Common myeloid progenitor, CD34-positive (primary cell): ENCODE results near the gene EPB41L4B.
A peak's percentile ranks its signal among the peaks of the same experiment; 100 is the strongest.

Source experiments
- CTCF ChIA-PET: fragments of 350-600 bp; sonication (Branson Sonifier 250); formaldehyde crosslinking; loops from one replicate; lab custom pipeline; 2021; ENCODE audit warnings: antibody characterized with exemption; lab: Charles Lee
- POLR2A ChIA-PET: fragments of 350-600 bp; sonication (Branson Sonifier 250); formaldehyde crosslinking; loops from one replicate; lab custom pipeline; 2021; ENCODE audit warnings: antibody characterized with exemption; lab: Charles Lee
- DNase-seq, 3 donors: peaks; one replicate each; pipeline versions ENCODE4 v3.0.0 to v3.0.0-alpha.2; 2013
- H3K27ac ChIP-seq, 2 experiments: 1 replicate in 1 of 2; 2 replicates in 1 of 2; pipeline ENCODE4 v1.7.0; 2013; ENCODE audit warnings: inconsistent platforms in 2 of 2, low read length in 2 of 2, mild to moderate bottlenecking in 2 of 2, low read depth in 1 of 2, moderate library complexity in 1 of 2; ENCODE audit not compliant: severe bottlenecking in 2 of 2, insufficient read depth in 1 of 2, poor library complexity in 1 of 2
- H3K27me3 ChIP-seq, 5 experiments: replicated peaks in 2 of 5; 1 replicate in 3 of 5; 2 replicates in 2 of 5; pipeline versions ENCODE4 v1.6.1 to v1.7.0; 2013; ENCODE audit warnings: low read length in 4 of 5, mild to moderate bottlenecking in 2 of 5, moderate library complexity in 2 of 5, inconsistent platforms in 1 of 5; ENCODE audit not compliant: insufficient read depth in 5 of 5, control insufficient read depth in 4 of 5
- H3K36me3 ChIP-seq, 4 experiments: 1 replicate in 2 of 4; 2 replicates in 2 of 4; pipeline versions ENCODE4 v1.6.1 to v1.7.0; 2013; ENCODE audit warnings: low read length in 3 of 4, control low read depth in 1 of 4, mild to moderate bottlenecking in 1 of 4; ENCODE audit not compliant: control insufficient read depth in 4 of 4, insufficient read depth in 4 of 4
- H3K4me1 ChIP-seq, 4 experiments: 1 replicate in 3 of 4; 2 replicates in 1 of 4; pipeline versions ENCODE4 v1.6.1 to v1.7.1; 2013; ENCODE audit warnings: low read length in 3 of 4, mild to moderate bottlenecking in 3 of 4, control low read depth in 1 of 4, inconsistent platforms in 1 of 4, moderate library complexity in 1 of 4; ENCODE audit not compliant: control insufficient read depth in 4 of 4, insufficient read depth in 4 of 4; ENCODE audit errors: control extremely low read depth in 1 of 4
- H3K4me3 ChIP-seq, 7 experiments: 1 replicate in 4 of 7; 2 replicates in 3 of 7; pipeline versions ENCODE4 v1.5.1 to v1.7.0; 2013; ENCODE audit warnings: mild to moderate bottlenecking in 7 of 7, low read length in 6 of 7, moderate library complexity in 6 of 7, inconsistent platforms in 2 of 7, low read depth in 2 of 7, control low read depth in 1 of 7; ENCODE audit not compliant: insufficient read depth in 4 of 7, control insufficient read depth in 1 of 7; ENCODE audit errors: extremely low read depth in 1 of 7
- H3K9me3 ChIP-seq, 5 experiments: 1 replicate in 4 of 5; 2 replicates in 1 of 5; pipeline versions ENCODE4 v1.6.1 to v1.7.1; 2013; ENCODE audit warnings: low read length in 4 of 5, mild to moderate bottlenecking in 2 of 5, inconsistent platforms in 1 of 5, low read depth in 1 of 5, moderate library complexity in 1 of 5; ENCODE audit not compliant: control insufficient read depth in 4 of 5, insufficient read depth in 2 of 5; ENCODE audit errors: control extremely low read depth in 1 of 5
- WGBS: methylation state at CpG from one replicate; pipeline ENCODE4 v1.1.5; 2013; ENCODE audit not compliant: insufficient coverage; 5-methylcytosine and 5-hydroxymethylcytosine counted together

The EPB41L4B gene

DNA sequence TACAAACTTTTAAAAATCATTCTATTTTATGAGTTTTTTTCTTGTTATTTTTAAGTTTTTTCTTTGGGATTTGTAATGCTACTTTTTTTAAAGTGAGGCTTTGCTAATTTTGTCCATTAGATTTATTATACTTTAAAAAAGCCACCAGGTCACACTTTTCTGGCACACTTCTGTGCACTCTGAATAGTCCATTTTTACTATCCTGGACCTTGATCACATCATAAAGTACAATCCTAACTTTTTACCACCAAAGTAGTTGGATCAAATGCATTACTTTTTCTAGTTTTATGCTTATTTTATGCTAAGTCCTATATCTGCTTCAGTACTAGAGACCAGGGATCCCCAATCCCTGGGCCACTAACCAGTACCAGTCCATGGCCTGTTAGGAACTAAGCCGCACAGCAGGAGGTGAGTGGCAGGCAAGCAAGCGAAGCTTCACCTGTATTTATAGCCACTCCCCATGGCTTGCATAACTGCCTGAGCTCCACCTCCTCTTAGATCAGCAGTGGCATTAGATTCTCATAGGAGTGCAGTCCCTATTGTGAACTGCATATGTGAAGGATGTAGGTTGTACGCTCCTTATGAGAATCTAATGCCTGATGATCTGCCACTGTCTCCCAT, 169.8 kb downstream of the EPB41L4B start:
- CTCF ChIA-PET, result no interaction called here
- no peak for DNase-seq
- Histone ChIP-seq H3K27ac (no peak overlapping the region), H3K27me3 (peaks cover 0 to 2% (median 0%) of the 10 kb centered on the region in 5 experiments), H3K4me3 (no peak overlapping the region), H3K36me3 (no peaks in the 10 kb centered on the region), H3K4me1 (no peaks in the 10 kb centered on the region), H3K9me3 (peaks cover 0 to 17% (median 10%) of the 10 kb centered on the region in 5 experiments)
- POLR2A ChIA-PET, result no interaction called here
- WGBS, result 100% methylated on average over 2 of the region's 3 CpGs

DNA sequence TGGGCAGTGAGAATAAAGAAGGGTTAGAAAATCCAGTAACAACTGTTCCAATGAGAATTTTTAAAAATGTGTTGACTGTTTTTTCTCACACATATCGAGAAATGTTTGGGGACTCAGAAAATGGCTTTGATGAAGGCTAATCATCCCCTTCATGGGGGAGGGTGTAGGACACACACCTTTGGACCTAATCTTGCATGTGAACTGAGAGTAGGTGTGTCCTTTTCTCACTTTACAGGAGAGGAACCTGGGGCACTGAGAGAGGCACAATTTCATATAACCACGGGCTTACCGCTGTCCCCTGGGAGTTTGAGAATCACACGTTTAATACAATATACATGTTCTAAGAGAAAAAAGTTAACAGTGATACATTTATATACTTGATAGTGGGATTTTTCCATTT, 171.1 kb downstream of the EPB41L4B start:
- Histone ChIP-seq H3K4me3 (no peak overlapping the region), H3K4me1 (no peaks in the 10 kb centered on the region), H3K9me3 (peaks cover 0 to 17% (median 10%) of the 10 kb centered on the region in 5 experiments), H3K27ac (no peak overlapping the region), H3K36me3 (no peaks in the 10 kb centered on the region), H3K27me3 (no peaks in the 10 kb centered on the region)
- POLR2A ChIA-PET, result no interaction called here
- 100% methylated on average over 1 of the region's 4 CpGs for WGBS
- CTCF ChIA-PET, result no interaction called here
- no peak for DNase-seq

DNA sequence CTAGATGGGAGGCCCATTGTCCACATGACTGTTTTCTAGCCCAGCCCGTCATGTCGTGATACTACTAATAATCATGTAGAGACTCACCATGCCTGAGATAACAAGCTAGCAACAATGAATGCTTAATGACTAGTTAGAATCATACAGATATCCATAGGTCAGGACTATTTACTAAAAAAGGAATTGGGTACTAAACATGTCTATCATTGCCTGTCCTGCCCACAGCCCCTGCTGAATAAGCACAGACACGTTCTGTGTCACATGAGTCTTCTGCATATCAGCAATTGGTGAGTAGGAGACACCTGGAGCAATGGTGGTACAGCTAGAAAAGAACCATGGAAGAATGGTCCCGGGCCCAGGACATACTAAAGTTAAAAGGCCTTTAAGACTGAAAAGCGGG, 171.8 kb downstream of the EPB41L4B start:
- CTCF ChIA-PET, result no interaction called here
- DNase-seq, result no peak
- Histone ChIP-seq H3K36me3 (no peaks in the 10 kb centered on the region), H3K4me1 (peaks cover 0 to under 1% (median 0%) of the 10 kb centered on the region in 4 experiments), H3K9me3 (peaks cover 0 to 14% (median 10%) of the 10 kb centered on the region in 5 experiments), H3K4me3 (no peak overlapping the region), H3K27me3 (no peaks in the 10 kb centered on the region), H3K27ac (no peak overlapping the region)
- WGBS, result 100% methylated on average over 3 of the region's 5 CpGs
- POLR2A ChIA-PET, result no interaction called here

DNA sequence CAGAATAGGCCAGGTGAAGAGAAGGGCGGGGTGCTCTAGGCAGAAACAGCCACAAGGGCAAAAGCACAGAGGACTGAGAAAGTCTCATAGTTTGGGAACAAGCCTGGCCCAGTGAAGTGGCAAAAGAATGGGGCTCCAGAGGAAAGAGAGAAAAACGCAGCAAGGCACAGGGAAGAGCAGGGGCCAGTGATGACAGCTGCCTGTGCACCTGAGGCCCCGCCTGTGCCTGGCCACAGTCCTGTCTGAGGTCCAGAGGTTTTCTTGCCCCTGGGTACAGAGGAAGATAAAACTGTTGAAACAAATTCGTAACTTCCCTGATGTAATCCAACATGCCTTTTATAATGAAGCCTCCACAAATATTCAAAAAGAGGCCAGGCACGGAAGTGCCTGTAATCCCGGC, 175.8 kb downstream of the EPB41L4B start:
- no peaks in the 10 kb centered on the region for H3K27me3 ChIP-seq
- H3K36me3 ChIP-seq, result no peaks in the 10 kb centered on the region
- ChIA-PET POLR2A (no interaction called here), CTCF (interaction anchor here (1.2 kb wide), 1 partner anchor 26 kb away, joined by 4 read pairs; the partner anchor contains the start of gene TMEM245)
- no peak for DNase-seq
- H3K4me1 ChIP-seq, result peaks cover 0 to 6% (median 0%) of the 10 kb centered on the region in 4 experiments
- H3K4me3 ChIP-seq, result no peak overlapping the region
- 95% methylated on average over 3 of the region's 6 CpGs for WGBS
- no peak overlapping the region for H3K27ac ChIP-seq
- H3K9me3 ChIP-seq, result no peaks in the 10 kb centered on the region

DNA sequence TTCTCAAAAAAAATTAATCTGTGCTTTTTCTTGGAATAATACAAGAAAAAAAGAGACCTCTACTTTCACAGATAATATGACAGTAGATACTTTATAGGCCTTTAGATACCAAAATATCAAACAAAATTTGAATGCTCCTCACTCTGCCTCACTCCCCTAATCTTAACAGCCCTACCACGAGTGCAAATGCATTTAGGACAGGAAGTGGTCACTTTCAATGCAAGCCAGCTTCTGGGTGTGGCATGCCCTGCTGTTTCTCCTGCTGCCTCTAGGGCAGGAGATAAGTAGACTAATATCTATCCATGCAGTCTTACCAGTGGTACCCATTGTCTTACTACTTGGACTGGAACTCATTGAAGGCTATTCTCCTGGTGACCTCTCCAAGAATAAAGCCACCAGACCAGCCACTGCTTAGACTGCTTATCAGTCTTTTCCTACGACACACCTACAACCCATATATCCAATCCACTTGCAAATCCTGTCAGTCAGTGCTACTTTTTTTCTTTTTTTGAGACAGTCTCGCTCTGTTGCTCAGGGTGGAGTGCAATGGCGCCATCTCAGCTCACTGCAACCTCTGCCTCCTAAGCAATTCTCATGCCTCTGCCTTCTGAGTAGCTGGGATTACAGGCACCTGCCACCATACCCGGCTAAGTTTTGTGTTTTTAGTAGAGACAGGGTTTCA, 176.8 kb downstream of the EPB41L4B start:
- Histone ChIP-seq H3K36me3 (no peaks in the 10 kb centered on the region), H3K9me3 (no peaks in the 10 kb centered on the region), H3K4me1 (peaks cover 0 to 6% (median 0%) of the 10 kb centered on the region in 4 experiments), H3K27ac (no peak overlapping the region), H3K4me3 (no peak overlapping the region), H3K27me3 (no peaks in the 10 kb centered on the region)
- peak in 2 of 3 donors; percentile 42 to 62 for DNase-seq
- ChIA-PET CTCF (interaction anchor here (1.1 kb wide), 1 partner anchor 47 kb away, joined by 3 read pairs; no protein-coding TSS in a partner anchor), POLR2A (interaction anchor here (0.7 kb wide), 1 partner anchor 46 kb away, joined by 6 read pairs; no protein-coding TSS in a partner anchor)
- 73% methylated on average over 4 of the region's 5 CpGs for WGBS

DNA sequence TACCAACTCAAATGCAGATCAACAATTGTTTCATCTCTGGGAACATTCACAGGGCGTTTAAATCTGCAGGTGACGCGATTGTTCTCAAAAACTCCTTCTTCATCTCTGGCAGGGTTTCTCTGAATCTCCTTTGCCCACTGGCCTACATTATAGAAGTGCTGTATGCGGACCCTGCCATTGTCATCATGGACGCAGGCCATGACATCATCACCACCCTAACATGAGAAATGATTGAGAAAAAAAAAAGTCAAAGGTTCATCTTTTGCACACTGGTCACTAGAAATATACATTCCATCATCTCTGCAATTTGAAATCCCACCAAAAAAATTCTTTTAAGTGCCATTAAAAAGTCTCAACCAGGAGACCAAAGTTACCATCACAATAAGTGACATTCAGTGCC, 179.5 kb downstream of the EPB41L4B start:
- Histone ChIP-seq H3K9me3 (no peaks in the 10 kb centered on the region), H3K27ac (no peak overlapping the region), H3K4me1 (peaks cover 0 to 6% (median 0%) of the 10 kb centered on the region in 4 experiments), H3K4me3 (no peak overlapping the region), H3K36me3 (no peaks in the 10 kb centered on the region), H3K27me3 (no peaks in the 10 kb centered on the region)
- ChIA-PET CTCF (no interaction called here), POLR2A (interaction anchor here (0.6 kb wide), 1 partner anchor 131 kb away, joined by 4 read pairs; no protein-coding TSS in a partner anchor)
- 100% methylated on average over 4 of the region's 5 CpGs for WGBS
- no peak for DNase-seq

DNA sequence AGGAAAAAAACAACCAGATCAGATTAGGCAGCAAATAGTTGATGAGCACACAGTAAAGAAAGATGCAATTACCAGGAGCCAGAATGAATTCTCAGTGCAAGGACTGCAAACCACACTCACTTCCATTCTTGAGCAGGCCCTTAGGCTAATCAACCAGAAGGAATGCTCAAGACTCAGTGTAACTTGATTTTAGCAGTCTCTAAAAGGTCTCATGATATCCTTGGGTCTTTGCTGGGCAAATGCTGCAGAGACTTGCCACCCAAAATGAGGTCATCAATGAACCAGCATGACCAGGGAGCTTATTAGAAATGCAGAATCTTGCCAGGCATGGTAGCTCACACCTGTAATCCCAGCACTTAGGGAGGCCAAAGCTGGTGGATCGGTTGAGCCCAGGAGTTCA, 181.0 kb downstream of the EPB41L4B start:
- Histone ChIP-seq H3K27me3 (no peaks in the 10 kb centered on the region), H3K27ac (no peak overlapping the region), H3K9me3 (no peaks in the 10 kb centered on the region), H3K36me3 (no peaks in the 10 kb centered on the region), H3K4me1 (peaks cover 0 to 6% (median 0%) of the 10 kb centered on the region in 4 experiments), H3K4me3 (no peak overlapping the region)
- DNase-seq, result no peak
- POLR2A ChIA-PET, result no interaction called here
- 100% methylated on average over 1 of the region's 1 CpG for WGBS
- CTCF ChIA-PET, result no interaction called here
